Measurements from ENCODE around the gene PREX1.

PREX1 gene

GRCh38 chr20:48597521-48598302 lies 230.1 kb downstream of the PREX1 start:
- no peak for DNase-seq

GRCh38 chr20:48596334-48596898 lies 231.4 kb downstream of the PREX1 start:
- no peak for DNase-seq

DNA sequence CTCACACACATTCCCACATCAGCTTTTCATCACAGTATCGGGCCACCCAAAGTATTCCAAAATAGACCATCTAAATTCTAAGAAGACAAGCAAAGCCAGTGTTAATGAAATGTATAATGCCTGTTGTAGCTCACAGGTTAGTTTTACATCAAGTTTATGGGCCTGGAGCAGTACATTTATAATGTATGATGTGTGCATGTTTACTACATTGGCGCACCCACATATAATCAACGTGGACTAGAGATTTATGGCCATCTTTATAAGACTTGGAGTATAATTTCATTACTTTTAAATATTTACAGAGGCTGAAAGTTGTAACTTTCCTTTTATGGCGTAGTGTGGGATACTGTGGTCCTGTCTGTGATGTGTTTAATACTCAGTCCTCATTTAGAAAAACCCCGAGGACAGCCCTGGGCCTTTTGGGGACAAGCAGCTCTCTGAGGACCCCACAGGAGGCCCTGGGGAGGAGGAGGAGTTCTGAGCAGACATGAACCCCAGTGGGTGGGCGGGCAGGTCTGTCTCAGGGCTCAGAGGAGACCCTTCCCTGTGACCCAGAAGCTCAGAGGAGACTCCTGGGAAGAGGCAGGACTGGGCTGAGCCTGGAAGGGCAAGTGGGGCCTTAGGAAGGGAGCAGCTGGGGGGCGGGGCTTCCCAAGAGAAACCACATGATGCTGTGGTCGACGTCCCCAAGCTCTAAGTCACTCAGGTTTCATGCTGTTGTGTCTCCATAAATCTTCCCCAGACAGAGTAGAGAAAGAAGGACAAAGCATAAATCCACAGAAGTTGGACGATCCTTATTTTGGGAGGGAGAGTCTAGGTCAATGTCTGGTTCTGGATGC lies 232.1 kb downstream of the PREX1 start:
- DNase-seq: no peak

GRCh38 chr20:48594533-48594932 lies 233.3 kb downstream of the PREX1 start:
- DNase-seq: no peak

- no peak for DNase-seq
Observed at GRCh38 chr20:48592107-48592940, 235.5 kb downstream of the PREX1 start.

GRCh38 chr20:48586730-48587129 lies 241.1 kb downstream of the PREX1 start:
- no peak for DNase-seq

DNA sequence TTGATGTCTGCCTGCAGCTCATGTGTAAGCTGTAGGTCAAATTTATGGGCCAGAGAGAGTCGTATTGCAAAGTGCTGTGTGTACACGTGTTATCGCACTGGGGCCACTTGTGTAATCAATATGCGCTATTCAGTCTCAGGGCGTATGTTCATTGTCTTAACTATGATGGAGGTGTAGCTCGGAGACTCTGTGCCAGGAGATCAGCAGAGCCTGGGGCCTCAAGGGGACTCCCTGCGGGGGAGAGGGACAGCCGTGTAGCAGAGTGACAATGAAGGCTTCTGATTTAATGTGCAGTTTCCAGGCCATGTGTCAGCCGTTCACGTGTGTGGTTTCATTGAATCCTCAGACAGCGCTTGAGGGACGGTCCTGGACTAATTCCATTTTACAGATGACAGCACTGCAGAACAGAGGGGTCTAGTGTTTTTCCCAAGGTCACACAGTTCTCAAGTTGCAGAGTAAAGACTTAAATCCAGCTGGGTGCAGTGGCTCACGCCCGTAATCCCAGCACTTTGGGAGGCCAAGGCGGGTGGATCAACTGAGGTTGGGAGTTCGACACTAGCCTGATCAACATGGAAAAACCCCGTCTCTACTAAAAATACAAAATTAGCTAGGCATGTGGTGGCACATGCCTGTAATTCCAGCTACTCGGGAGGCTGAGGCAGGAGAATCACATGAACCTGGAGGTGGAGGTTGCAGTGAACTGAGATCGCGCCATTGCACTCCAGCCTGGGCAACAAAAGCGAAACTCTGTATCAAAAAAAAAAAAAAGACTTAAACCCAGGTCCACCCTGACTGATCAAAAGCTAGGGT lies 242.5 kb downstream of the PREX1 start:
- DNase-seq: no peak

DNA sequence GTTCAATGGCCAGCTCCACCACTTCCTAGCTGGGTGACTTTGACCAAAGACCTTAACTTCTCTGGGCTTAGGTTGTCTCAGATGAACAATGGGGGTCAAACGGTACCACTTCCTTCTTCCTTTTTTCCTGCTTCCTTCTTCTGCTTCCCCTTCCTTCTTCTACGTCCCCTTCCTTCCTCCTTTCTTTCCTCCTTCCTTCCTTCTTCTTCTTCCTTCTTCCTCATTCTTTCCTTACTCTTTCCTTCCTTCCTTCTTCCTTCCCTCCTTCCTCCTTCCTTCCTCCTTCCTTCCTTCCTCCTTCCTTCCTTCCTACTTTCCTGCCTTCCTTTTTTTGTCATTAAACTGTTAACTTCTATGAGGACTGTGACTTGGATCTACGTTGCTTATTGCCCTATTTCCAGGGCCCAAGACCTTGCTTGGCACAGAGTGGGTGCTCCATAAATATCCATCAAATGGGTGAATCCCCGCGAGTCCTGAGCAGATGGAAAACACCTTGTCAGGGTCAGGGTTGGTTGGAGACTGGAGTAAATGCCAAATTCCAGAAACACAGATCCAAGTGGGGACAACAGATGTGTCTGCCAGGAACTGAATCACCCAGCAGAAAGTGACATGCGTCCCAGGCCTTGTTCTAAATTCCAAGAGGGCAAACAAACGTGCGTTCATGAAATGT lies 243.3 kb downstream of the PREX1 start:
- DNase-seq: peak; percentile 65

DNA sequence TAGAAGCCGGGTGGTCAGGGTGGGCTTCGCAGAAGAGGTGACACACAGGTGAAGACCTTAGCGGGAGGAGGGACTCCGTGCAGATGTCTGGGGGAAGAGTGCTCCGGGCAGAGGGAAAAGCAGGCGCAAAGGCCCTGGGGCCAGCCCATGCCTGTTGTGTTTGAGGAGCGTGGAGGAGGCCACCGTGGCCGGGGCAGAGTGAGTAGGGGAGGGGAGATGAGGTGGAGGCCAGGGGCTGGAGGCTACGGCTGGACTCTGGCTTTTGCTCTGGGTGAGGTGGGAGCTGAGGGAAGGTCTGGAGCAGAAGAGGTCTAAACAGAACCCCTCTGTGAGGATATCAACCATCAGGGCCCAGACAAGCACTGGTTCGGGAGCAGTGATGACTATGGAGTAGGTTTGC lies 244.0 kb downstream of the PREX1 start:
- no peak for DNase-seq

- DNase-seq: no peak
Observed at GRCh38 chr20:48583171-48583570, 244.6 kb downstream of the PREX1 start.

DNA sequence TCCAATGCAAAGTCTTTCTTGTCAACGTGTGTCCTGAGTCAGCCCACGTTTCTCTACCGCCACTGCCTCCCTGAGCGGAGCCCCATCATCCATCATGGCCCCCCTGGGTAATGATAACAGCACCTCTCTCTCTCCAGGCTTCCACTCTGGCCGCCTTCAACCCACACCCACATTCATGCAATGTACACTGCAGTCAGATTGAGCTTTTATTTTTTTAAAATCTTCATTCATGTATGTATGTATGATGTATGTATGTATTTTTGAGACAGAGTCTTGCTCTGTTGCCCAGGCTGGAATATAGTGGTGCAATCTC lies 245.2 kb downstream of the PREX1 start:
- no peak for DNase-seq

- no peak for DNase-seq
Observed at GRCh38 chr20:48581167-48581566, 246.6 kb downstream of the PREX1 start.

DNA sequence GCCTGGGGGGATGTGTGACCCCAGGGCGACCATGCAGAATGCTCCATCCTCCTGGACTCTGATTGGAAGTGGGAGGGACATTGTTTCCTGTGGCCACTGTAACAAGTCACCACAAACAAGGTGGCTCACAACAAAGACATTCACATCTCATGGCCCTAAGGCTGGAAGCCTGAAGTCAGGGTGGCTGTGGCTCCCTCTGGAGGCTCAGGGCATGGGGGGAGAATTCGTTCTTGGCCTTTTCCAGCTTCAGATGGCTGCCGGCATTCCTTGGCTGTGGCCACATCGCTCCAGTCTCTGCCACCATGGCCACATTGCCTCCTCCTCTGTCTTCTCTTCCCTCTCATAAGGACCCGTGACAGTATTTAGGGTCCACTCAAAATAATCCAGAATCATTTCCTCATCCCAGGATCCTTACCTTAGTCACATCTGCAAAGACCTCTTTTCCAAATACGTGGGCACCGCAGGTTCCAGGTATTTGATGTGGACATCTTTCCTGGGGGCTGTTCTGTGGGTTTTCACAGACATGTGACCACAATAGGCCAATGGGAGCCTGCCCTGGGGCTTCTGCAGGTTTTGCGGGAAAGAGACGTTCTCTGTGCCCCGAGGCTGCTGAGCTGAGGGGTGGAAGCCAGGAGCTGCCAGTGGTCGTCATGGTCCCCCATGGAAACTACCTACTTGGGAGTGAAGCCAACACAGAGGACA lies 249.3 kb downstream of the PREX1 start:
- DNase-seq: no peak

GRCh38 chr20:48577557-48577956 lies 250.2 kb downstream of the PREX1 start:
- DNase-seq: no peak

- DNase-seq: peak; percentile 54
Observed at GRCh38 chr20:48574383-48574782, 253.4 kb downstream of the PREX1 start.
